K562 (cell line): ENCODE measurements around the gene BMP8B. TPM values are rescaled to one million over a fixed set of nuclear protein-coding genes. Genes with fewer than 3 reads are reported as not detected.

Experiments
- ATAC-seq: fragments of 200-7000 bp; cut with Tn5 transposase; 3 replicates; pipeline ENCODE4 v1.9.1; 2020; ENCODE audit warnings: moderate library complexity
- BruUV-seq: library from RNA; stranded (reverse); fragments of 400-500 nt; replicated peaks from 2 replicates; lab custom pipeline; 2021; lab: Mats Ljungman, UMichigan
- CTCF ChIA-PET: fragments of 300-600 bp; formaldehyde crosslinking; extraction: SDS; loops from one replicate; lab custom pipeline; 2021; ENCODE audit warnings: low intra/inter-chr PET ratio; lab: Yijun Ruan, JAX
- POLR2A ChIA-PET: fragments of 300-600, 350-650 bp; sonication (Branson Sonifier 250); formaldehyde crosslinking; extraction: SDS; loops from one replicate; lab custom pipeline; 2021; ENCODE audit warnings: antibody characterized with exemption, inconsistent platforms; lab: Yijun Ruan, JAX
- DNase-seq, 4 experiments: peaks; one replicate each; pipeline versions ENCODE4 v3.0.0 to v3.0.0-alpha.2; 2011 to 2018; ENCODE audit warnings: low spot score in 3 of 4, mixed read lengths in 3 of 4; ENCODE audit errors: extremely low read depth in 1 of 4
- FAIRE-seq: peaks from 2 replicates; lab custom pipeline; 2011; peaks lifted over from hg19 to GRCh38; lab: Jason Lieb, UNC
- H2AFZ ChIP-seq: 2 replicates; pipeline ENCODE4 v1.6.0; 2011; ENCODE audit warnings: low read depth, low read length, control low read depth, inconsistent platforms
- H3K27ac ChIP-seq: fragments of 200-600 bp; 3 replicates; pipeline ENCODE4 v1.8.0; 2011; ENCODE audit warnings: low read depth, mild to moderate bottlenecking, control low read depth, inconsistent platforms, low read length, moderate library complexity, mixed read lengths; ENCODE audit errors: extremely low read depth
- H3K27me3 ChIP-seq, 2 experiments: fragments of 300-600 bp in 1 of 2; 2 replicates in 1 of 2; 3 replicates in 1 of 2; pipeline versions ENCODE4 v1.6.0 to v1.8.0; 2011; ENCODE audit warnings: inconsistent platforms in 2 of 2, low read length in 2 of 2, mild to moderate bottlenecking in 1 of 2, mixed read lengths in 1 of 2, moderate library complexity in 1 of 2; ENCODE audit not compliant: control insufficient read depth in 2 of 2, insufficient read depth in 2 of 2
- H3K36me3 ChIP-seq: fragments of 300-600 bp; 3 replicates; pipeline ENCODE4 v1.8.0; 2011; ENCODE audit warnings: mild to moderate bottlenecking, low read length, inconsistent platforms; ENCODE audit not compliant: control insufficient read depth, insufficient read depth
- H3K4me1 ChIP-seq, 2 experiments: fragments of 200-600 bp in 1 of 2; replicated peaks in 1 of 2; 2 replicates in 1 of 2; 3 replicates in 1 of 2; pipeline versions ENCODE4 v1.5.1 to v1.8.0; 2011; ENCODE audit warnings: inconsistent platforms in 2 of 2, low read length in 2 of 2, mild to moderate bottlenecking in 1 of 2, mixed read lengths in 1 of 2, moderate library complexity in 1 of 2; ENCODE audit not compliant: control insufficient read depth in 2 of 2, insufficient read depth in 2 of 2
- H3K4me2 ChIP-seq: 2 replicates; pipeline ENCODE4 v1.6.1; 2011; ENCODE audit warnings: low read length, control low read depth, inconsistent platforms, mixed read lengths; ENCODE audit not compliant: insufficient read depth
- H3K4me3 ChIP-seq: fragments of 200-600 bp; sonication (generic), shearing (Covaris generic); 2 replicates; pipeline ENCODE4 v1.5.1; 2016; ENCODE audit warnings: control low read depth, inconsistent platforms
- H3K79me2 ChIP-seq: fragments of 200-600 bp; 3 replicates; pipeline ENCODE4 v1.8.0; 2011; ENCODE audit warnings: low read length, inconsistent platforms; ENCODE audit not compliant: control insufficient read depth, insufficient read depth
- H3K9ac ChIP-seq, 2 experiments: 2 replicates each; pipeline versions ENCODE4 v1.6.0 to v1.6.1; 2011; ENCODE audit warnings: low read depth in 2 of 2, low read length in 2 of 2, control low read depth in 1 of 2, inconsistent platforms in 1 of 2, mild to moderate bottlenecking in 1 of 2, mixed read lengths in 1 of 2; ENCODE audit not compliant: insufficient read depth in 1 of 2
- H3K9me1 ChIP-seq: one replicate; pipeline ENCODE4 v1.6.0; 2011; ENCODE audit warnings: inconsistent platforms, mild to moderate bottlenecking, low read length, moderate library complexity; ENCODE audit not compliant: control insufficient read depth, insufficient read depth
- H3K9me3 ChIP-seq: replicated peaks from 2 replicates; pipeline ENCODE4 v1.5.1; 2011; ENCODE audit warnings: low read depth, low read length, inconsistent platforms; ENCODE audit not compliant: control insufficient read depth, insufficient read depth
- H4K20me1 ChIP-seq: replicated peaks from 2 replicates; pipeline ENCODE4 v1.6.1; 2011; ENCODE audit warnings: low read length, inconsistent platforms, mixed read lengths; ENCODE audit not compliant: control insufficient read depth, insufficient read depth
- HDAC8 ChIP-seq: fragments of 450-650 bp; IDR thresholded peaks from 2 replicates; pipeline ENCODE4 v1.6.1; 2016; ENCODE audit warnings: mild to moderate bottlenecking, missing genetic modification characterization, moderate library complexity, missing compliant biosample characterization
- POLR2G ChIP-seq: fragments of 200-400 bp; formaldehyde crosslinking; IDR thresholded peaks from 2 replicates; pipeline ENCODE4 v1.6.1; 2017; ENCODE audit warnings: low read depth, mild to moderate bottlenecking, antibody characterized with exemption, low read length, moderate library complexity
- RBFOX2 ChIP-seq: fragments of 200-400 bp; formaldehyde crosslinking; IDR thresholded peaks from 2 replicates; pipeline ENCODE4 v1.6.1; 2017; ENCODE audit warnings: low read depth, mild to moderate bottlenecking, low read length, moderate library complexity
- SLC30A9 ChIP-seq: fragments of 250-450 bp; sonication (Bioruptor Pico); IDR thresholded peaks from 2 replicates; pipeline ENCODE4 v1.8.0; 2022; ENCODE audit warnings: mild to moderate bottlenecking, moderate library complexity
- STAG1 ChIP-seq: sonication (generic); formaldehyde crosslinking; IDR thresholded peaks from 2 replicates; pipeline ENCODE4 v1.5.0; 2020; ENCODE audit warnings: missing genetic modification reagents, borderline replicate concordance
- TCF3 ChIP-seq: sonication (generic); formaldehyde crosslinking; IDR thresholded peaks from 2 replicates; pipeline ENCODE4 v1.4.0; 2020; ENCODE audit warnings: mild to moderate bottlenecking, missing genetic modification reagents
- TGIF2 ChIP-seq: sonication (generic); formaldehyde crosslinking; IDR thresholded peaks from 2 replicates; pipeline ENCODE4 v1.8.1; 2022; ENCODE audit warnings: mild to moderate bottlenecking, missing genetic modification reagents, moderate library complexity
- ZNF354B ChIP-seq: fragments of 250-450 bp; sonication (Bioruptor Pico); IDR thresholded peaks from 2 replicates; pipeline ENCODE4 v1.4.0; 2020
- WGBS: fragments of 100-300 bp; shearing (Covaris generic); methylation state at CpG from one replicate; pipeline ENCODE4 v1.1.6; 2016; ENCODE audit warnings: low coverage, mixed read lengths; ENCODE audit not compliant: insufficient coverage; ENCODE audit errors: missing lambda C conversion rate; 5-methylcytosine and 5-hydroxymethylcytosine counted together
- in situ Hi-C: fragments of 300-500 bp; cut with MboI; formaldehyde crosslinking; loops from 4 replicates; pipeline ENCODE4 v1.15.0; 2018; ENCODE audit warnings: inconsistent platforms, mixed read lengths
- intact Hi-C: fragments of 100-400 bp; cut with micrococcal nuclease; formaldehyde crosslinking; loops from 2 replicates; pipeline ENCODE4 v1.14.2; 2022
- polyA plus RNA-seq, 8 experiments: library from polyadenylated mRNA; depleted of rRNA in 4 of 8; stranded (reverse) in 5 of 8; unstranded in 3 of 8; fragments of >200 nt; fragmentation: Nextera tagmentation in 2 of 8; fragmentation: Illumina TruSeq in 1 of 8; extraction: Ambion mirVana in 2 of 8; extraction: Trizol in 1 of 8; gene quantifications; 2 replicates each; pipeline versions ENCODE4 v1.2.1 to v1.2.3, GENCODE V29; 2011 to 2014; ENCODE audit warnings: inconsistent platforms in 1 of 8, missing spikeins in 1 of 8
- total RNA-seq, 7 experiments: library from RNA; depleted of rRNA in 6 of 7; stranded (reverse); fragments of >200 nt in 6 of 7; fragmentation: Illumina TruSeq in 2 of 7; extraction: Trizol in 2 of 7; gene quantifications; 2 replicates each; pipeline versions ENCODE4 v1.2.1 to v1.2.3, GENCODE V29; 2011 to 2021; ENCODE audit warnings: low replicate concordance in 1 of 7
- TF ChIP-seq, protein P1 (sequence below): fragments of 450-650 bp; conservative IDR thresholded peaks from 2 replicates; pipeline ENCODE4 v1.6.1; 2016; ENCODE audit warnings: missing genetic modification characterization, low read depth, mild to moderate bottlenecking, control low read depth, missing compliant biosample characterization
- TF ChIP-seq, protein P2 (sequence below): fragments of 450-650 bp; formaldehyde crosslinking; IDR thresholded peaks from 2 replicates; pipeline ENCODE4 v1.4.0; 2020; ENCODE audit warnings: mild to moderate bottlenecking
- TF ChIP-seq, protein P3 (sequence below): fragments of 450-650 bp; IDR thresholded peaks from one replicate; pipeline ENCODE4 v1.6.1; 2018; ENCODE audit warnings: mild to moderate bottlenecking, moderate library complexity; ENCODE audit not compliant: partially characterized antibody

BMP8B gene
- total and polyA plus RNA-seq, 9 of the 15 experiments (the other 6 are each of a cell fraction or from before 2014, with no cell fraction given) = 0.03 to 0.33 (median 0.14) TPM

DNA sequence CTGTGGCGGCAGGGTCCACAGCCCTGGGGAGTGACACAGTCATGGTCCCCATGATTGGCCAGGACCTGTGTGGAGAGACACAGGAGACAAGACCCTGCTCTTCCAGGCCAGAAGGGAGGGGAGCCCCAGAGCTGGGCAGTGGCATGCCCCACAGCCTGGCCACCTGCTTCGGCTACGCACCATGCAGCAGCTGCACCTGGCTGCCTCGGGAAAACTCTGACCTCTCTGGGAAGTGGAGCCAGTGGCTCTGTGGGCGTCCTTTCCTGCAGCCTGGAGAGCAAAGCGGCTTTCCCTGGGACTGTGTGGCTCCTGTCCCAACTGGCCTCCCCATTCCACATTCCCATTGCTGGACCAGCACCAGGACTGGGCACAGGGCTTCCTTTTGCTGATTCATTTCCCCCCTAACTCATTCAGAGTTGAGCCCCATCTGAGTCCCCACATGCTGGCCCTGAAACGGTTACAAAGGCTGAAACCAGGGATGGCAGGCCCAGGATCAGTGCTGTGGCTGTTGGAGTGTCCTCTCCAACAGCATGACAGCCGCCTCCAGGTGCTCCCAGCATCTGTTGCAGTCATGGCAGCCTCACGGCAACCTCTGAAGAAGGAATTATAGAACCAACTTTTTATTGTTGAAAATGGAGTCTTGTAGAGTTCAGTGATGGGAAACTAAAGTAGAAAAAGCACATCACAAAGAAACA is 32.6 kb downstream of the BMP8B start:
- H3K27ac ChIP-seq = no peak overlapping the region
- H3K9ac ChIP-seq = no peak overlapping the region
- peaks cover 73% of the 10 kb centered on the region for H3K36me3 ChIP-seq
- no peaks in the 10 kb centered on the region; the same call in 1 of the 2 replicates for H4K20me1 ChIP-seq
- FAIRE-seq = no peak
- WGBS = 88% methylated on average over 9 of the region's 9 CpGs
- H2AFZ ChIP-seq = no peak overlapping the region
- no peaks in the 10 kb centered on the region for H3K9me3 ChIP-seq
- H3K9me1 ChIP-seq = no peaks in the 10 kb centered on the region
- DNase-seq = no peak
- no peak overlapping the region for H3K4me3 ChIP-seq
- H3K79me2 ChIP-seq = no peaks in the 10 kb centered on the region
- peaks cover 3 to 7% of the 10 kb centered on the region in 2 experiments; a peak in 2 of 5 replicates for H3K4me1 ChIP-seq
- POLR2A ChIA-PET = interaction anchor here (0.6 to 1.8 kb wide), 3 partner anchors 15 to 235 kb away, joined by 3 to 7 read pairs (median 4); no protein-coding TSS in a partner anchor
- no peak for ATAC-seq
- in situ Hi-C loops = no loop called here
- BruUV-seq = no TSS peak
- TF ChIP-seq TCF3 (no peak), TGIF2 (CRISPR knock-in tag) (no peak), HDAC8 (tag) (no peak), SLC30A9 (CRISPR knock-in tag) (no peak), POLR2G (peak; percentile 41; the same call in 1 of the 2 replicates), RBFOX2 (peak; percentile 36; the same call in 1 of the 2 replicates), STAG1 (CRISPR knock-in tag) (no peak), ZNF354B (CRISPR knock-in tag) (no peak)
- TF ChIP-seq, protein P1, sequence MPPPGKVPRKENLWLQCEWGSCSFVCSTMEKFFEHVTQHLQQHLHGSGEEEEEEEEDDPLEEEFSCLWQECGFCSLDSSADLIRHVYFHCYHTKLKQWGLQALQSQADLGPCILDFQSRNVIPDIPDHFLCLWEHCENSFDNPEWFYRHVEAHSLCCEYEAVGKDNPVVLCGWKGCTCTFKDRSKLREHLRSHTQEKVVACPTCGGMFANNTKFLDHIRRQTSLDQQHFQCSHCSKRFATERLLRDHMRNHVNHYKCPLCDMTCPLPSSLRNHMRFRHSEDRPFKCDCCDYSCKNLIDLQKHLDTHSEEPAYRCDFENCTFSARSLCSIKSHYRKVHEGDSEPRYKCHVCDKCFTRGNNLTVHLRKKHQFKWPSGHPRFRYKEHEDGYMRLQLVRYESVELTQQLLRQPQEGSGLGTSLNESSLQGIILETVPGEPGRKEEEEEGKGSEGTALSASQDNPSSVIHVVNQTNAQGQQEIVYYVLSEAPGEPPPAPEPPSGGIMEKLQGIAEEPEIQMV (tag) = no peak
- TF ChIP-seq, protein P2, sequence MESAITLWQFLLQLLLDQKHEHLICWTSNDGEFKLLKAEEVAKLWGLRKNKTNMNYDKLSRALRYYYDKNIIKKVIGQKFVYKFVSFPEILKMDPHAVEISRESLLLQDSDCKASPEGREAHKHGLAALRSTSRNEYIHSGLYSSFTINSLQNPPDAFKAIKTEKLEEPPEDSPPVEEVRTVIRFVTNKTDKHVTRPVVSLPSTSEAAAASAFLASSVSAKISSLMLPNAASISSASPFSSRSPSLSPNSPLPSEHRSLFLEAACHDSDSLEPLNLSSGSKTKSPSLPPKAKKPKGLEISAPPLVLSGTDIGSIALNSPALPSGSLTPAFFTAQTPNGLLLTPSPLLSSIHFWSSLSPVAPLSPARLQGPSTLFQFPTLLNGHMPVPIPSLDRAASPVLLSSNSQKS = no peak
- TF ChIP-seq, protein P3, sequence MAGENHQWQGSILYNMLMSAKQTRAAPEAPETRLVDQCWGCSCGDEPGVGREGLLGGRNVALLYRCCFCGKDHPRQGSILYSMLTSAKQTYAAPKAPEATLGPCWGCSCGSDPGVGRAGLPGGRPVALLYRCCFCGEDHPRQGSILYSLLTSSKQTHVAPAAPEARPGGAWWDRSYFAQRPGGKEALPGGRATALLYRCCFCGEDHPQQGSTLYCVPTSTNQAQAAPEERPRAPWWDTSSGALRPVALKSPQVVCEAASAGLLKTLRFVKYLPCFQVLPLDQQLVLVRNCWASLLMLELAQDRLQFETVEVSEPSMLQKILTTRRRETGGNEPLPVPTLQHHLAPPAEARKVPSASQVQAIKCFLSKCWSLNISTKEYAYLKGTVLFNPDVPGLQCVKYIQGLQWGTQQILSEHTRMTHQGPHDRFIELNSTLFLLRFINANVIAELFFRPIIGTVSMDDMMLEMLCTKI = no peak
- TF ChIP-seq, all 486 proteins: peak for 2
- CTCF ChIA-PET = interaction anchor here (0.5 kb wide), 1 partner anchor 137 kb away, joined by 3 read pairs; no protein-coding TSS in a partner anchor
- intact Hi-C loops = no loop called here
- H3K27me3 ChIP-seq = no peaks in the 10 kb centered on the region
- H3K4me2 ChIP-seq = no peak overlapping the region
